HepG2 (cell line): Measurements from ENCODE around the gene NEK5. TPM values are rescaled to one million over a fixed set of nuclear protein-coding genes. Genes with fewer than 3 reads are reported as not detected.
A peak's percentile ranks its signal among the peaks of the same experiment; 100 is the strongest.

Experiments
- AGO2 ChIP-seq: fragments of 200-400 bp; formaldehyde crosslinking; optimal IDR thresholded peaks from 2 replicates; pipeline ENCODE3; 2017; ENCODE audit warnings: mild to moderate bottlenecking, low read depth, low read length, moderate library complexity
- ELF1 ChIP-seq: sonication (generic); formaldehyde crosslinking; IDR thresholded peaks from 2 replicates; pipeline ENCODE4 v1.4.0; 2020; ENCODE audit warnings: missing genetic modification reagents
- KLF11 ChIP-seq: IDR thresholded peaks from 2 replicates; pipeline ENCODE4 v1.6.1; 2016; ENCODE audit warnings: missing compliant biosample characterization
- KLF16 ChIP-seq, 2 experiments: sonication (generic) in 1 of 2; formaldehyde crosslinking in 1 of 2; IDR thresholded peaks; 2 replicates each; pipeline versions ENCODE4 v1.6.1 to v1.8.0; 2016 to 2023; ENCODE audit warnings: missing genetic modification reagents in 2 of 2, missing compliant biosample characterization in 1 of 2
- NR2F2 ChIP-seq: IDR thresholded peaks from 2 replicates; pipeline ENCODE4 v1.6.1; 2012; ENCODE audit warnings: low read depth, inconsistent platforms, borderline replicate concordance
- PHF8 ChIP-seq: sonication (generic); formaldehyde crosslinking; IDR thresholded peaks from 2 replicates; pipeline ENCODE4 v1.5.0; 2020; ENCODE audit warnings: missing genetic modification reagents
- POGZ ChIP-seq: sonication (generic); formaldehyde crosslinking; IDR thresholded peaks from 2 replicates; pipeline ENCODE4 v1.4.0; 2020; ENCODE audit warnings: mild to moderate bottlenecking, missing genetic modification reagents
- REXO4 ChIP-seq: sonication (generic); formaldehyde crosslinking; IDR thresholded peaks from 2 replicates; pipeline ENCODE4 v1.8.0; 2022; ENCODE audit warnings: missing genetic modification reagents, mild to moderate bottlenecking, borderline replicate concordance
- SRF ChIP-seq: IDR thresholded peaks from 2 replicates; pipeline ENCODE4 v1.6.1; 2011; ENCODE audit warnings: mild to moderate bottlenecking, low read depth, low read length, moderate library complexity
- TFAP4 ChIP-seq: sonication (generic); IDR thresholded peaks from 2 replicates; pipeline ENCODE4 v1.6.1; 2016; ENCODE audit warnings: low read depth, borderline replicate concordance
- TSC22D2 ChIP-seq: sonication (generic); formaldehyde crosslinking; IDR thresholded peaks from 2 replicates; pipeline ENCODE4 v1.5.1; 2020; ENCODE audit warnings: missing genetic modification reagents, mild to moderate bottlenecking, borderline replicate concordance
- ZBTB38 ChIP-seq: sonication (generic); formaldehyde crosslinking; IDR thresholded peaks from 2 replicates; pipeline ENCODE4 v1.5.1; 2020; ENCODE audit warnings: mild to moderate bottlenecking, missing genetic modification reagents
- ZNF230 ChIP-seq: sonication (generic); formaldehyde crosslinking; IDR thresholded peaks from 2 replicates; pipeline ENCODE4 v1.4.0; 2020; ENCODE audit warnings: mild to moderate bottlenecking, missing genetic modification reagents
- ZNF317 ChIP-seq: sonication (generic); formaldehyde crosslinking; IDR thresholded peaks from 2 replicates; pipeline ENCODE4 v1.5.0; 2020; ENCODE audit warnings: mild to moderate bottlenecking, missing genetic modification reagents
- ZNF33B ChIP-seq: sonication (generic); formaldehyde crosslinking; IDR thresholded peaks from 2 replicates; pipeline ENCODE4 v1.5.1; 2020; ENCODE audit warnings: mild to moderate bottlenecking, missing genetic modification reagents
- ZNF543 ChIP-seq: sonication (generic); formaldehyde crosslinking; IDR thresholded peaks from 2 replicates; pipeline ENCODE4 v1.4.0; 2020; ENCODE audit warnings: mild to moderate bottlenecking, missing genetic modification reagents
- ZNF556 ChIP-seq: sonication (generic); formaldehyde crosslinking; IDR thresholded peaks from 2 replicates; pipeline ENCODE4 v1.4.0; 2020; ENCODE audit warnings: mild to moderate bottlenecking, missing genetic modification reagents, borderline replicate concordance
- ZNF574 ChIP-seq: sonication (generic); formaldehyde crosslinking; IDR thresholded peaks from 2 replicates; pipeline ENCODE4 v1.4.0; 2020; ENCODE audit warnings: missing genetic modification reagents
- ZNF619 ChIP-seq: sonication (generic); formaldehyde crosslinking; IDR thresholded peaks from 2 replicates; pipeline ENCODE4 v1.4.0; 2020; ENCODE audit warnings: mild to moderate bottlenecking, missing genetic modification reagents
- polyA plus RNA-seq, 8 experiments: library from polyadenylated mRNA; depleted of rRNA in 3 of 8; stranded (reverse) in 7 of 8; unstranded in 1 of 8; fragments of >200 nt; fragmentation: Illumina TruSeq in 4 of 8; extraction: Trizol in 4 of 8; gene quantifications; 2 replicates each; pipeline versions ENCODE4 v1.2.1 to v1.2.3, GENCODE V29; 2011 to 2016; ENCODE audit warnings: low read depth in 4 of 8, missing spikeins in 1 of 8, mixed read lengths in 1 of 8; ENCODE audit not compliant: insufficient read depth in 1 of 8
- total RNA-seq, 5 experiments: library from RNA; depleted of rRNA; stranded (reverse); fragments of >200 nt; fragmentation: Illumina TruSeq; extraction: Trizol; gene quantifications; 2 replicates each; pipeline ENCODE4 v1.2.3, GENCODE V29; 2016; ENCODE audit warnings: low read depth in 1 of 5
- TF ChIP-seq, protein P1 (sequence below): sonication (generic); formaldehyde crosslinking; IDR thresholded peaks from 2 replicates; pipeline ENCODE4 v1.9.0; 2022; ENCODE audit warnings: missing genetic modification reagents, mild to moderate bottlenecking, borderline replicate concordance
- TF ChIP-seq, protein P2 (sequence below): sonication (generic); formaldehyde crosslinking; IDR thresholded peaks from 2 replicates; pipeline ENCODE4 v1.9.0; 2022; ENCODE audit warnings: low read depth, missing genetic modification reagents

The NEK5 gene
- total and polyA plus RNA-seq, 2 of the 13 experiments (the other 11 are each of a cell fraction or from before 2014, with no cell fraction given): 0.12 to 0.22 TPM

GRCh38 chr13:52128714-52129700 is at the start of gene NEK5 (continued):
- TF ChIP-seq SRF (no peak), TFAP4 (no peak), ZNF619 (peak; percentile 56; the same call in 1 of the 2 replicates), PHF8 (peak; percentile 52), KLF11 (peak; percentile 33; the same call in 1 of the 2 replicates), ZNF317 (CRISPR knock-in tag) (no peak), ZNF543 (no peak), ZNF556 (CRISPR knock-in tag) (0 out of 2 replicates have a peak, but pooled peaks have one; percentile 54), POGZ (CRISPR knock-in tag) (peak; percentile 63; the same call in 1 of the 2 replicates), REXO4 (no peak), NR2F2 (no peak), AGO2 (peak; percentile 85), ZNF33B (CRISPR knock-in tag) (no peak), KLF16 (CRISPR knock-in tag; IDR thresholded peaks at IDR 0.05) (peak in 1 of 2 experiments; percentile 76; a peak in 1 of 4 replicates), ZBTB38 (CRISPR knock-in tag) (peak; percentile 44; the same call in 1 of the 2 replicates), TSC22D2 (CRISPR knock-in tag) (peak; percentile 15; the same call in 1 of the 2 replicates), ZNF230 (CRISPR knock-in tag) (peak; percentile 52; the same call in 1 of the 2 replicates), ZNF574 (peak; percentile 46; the same call in 1 of the 2 replicates), ELF1 (CRISPR knock-in tag) (peak; percentile 53; the same call in 1 of the 2 replicates)
- TF ChIP-seq, protein P1, sequence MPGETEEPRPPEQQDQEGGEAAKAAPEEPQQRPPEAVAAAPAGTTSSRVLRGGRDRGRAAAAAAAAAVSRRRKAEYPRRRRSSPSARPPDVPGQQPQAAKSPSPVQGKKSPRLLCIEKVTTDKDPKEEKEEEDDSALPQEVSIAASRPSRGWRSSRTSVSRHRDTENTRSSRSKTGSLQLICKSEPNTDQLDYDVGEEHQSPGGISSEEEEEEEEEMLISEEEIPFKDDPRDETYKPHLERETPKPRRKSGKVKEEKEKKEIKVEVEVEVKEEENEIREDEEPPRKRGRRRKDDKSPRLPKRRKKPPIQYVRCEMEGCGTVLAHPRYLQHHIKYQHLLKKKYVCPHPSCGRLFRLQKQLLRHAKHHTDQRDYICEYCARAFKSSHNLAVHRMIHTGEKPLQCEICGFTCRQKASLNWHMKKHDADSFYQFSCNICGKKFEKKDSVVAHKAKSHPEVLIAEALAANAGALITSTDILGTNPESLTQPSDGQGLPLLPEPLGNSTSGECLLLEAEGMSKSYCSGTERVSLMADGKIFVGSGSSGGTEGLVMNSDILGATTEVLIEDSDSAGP (CRISPR knock-in tag): peak; percentile 69; the same call in 1 of the 2 replicates
- TF ChIP-seq, protein P2, sequence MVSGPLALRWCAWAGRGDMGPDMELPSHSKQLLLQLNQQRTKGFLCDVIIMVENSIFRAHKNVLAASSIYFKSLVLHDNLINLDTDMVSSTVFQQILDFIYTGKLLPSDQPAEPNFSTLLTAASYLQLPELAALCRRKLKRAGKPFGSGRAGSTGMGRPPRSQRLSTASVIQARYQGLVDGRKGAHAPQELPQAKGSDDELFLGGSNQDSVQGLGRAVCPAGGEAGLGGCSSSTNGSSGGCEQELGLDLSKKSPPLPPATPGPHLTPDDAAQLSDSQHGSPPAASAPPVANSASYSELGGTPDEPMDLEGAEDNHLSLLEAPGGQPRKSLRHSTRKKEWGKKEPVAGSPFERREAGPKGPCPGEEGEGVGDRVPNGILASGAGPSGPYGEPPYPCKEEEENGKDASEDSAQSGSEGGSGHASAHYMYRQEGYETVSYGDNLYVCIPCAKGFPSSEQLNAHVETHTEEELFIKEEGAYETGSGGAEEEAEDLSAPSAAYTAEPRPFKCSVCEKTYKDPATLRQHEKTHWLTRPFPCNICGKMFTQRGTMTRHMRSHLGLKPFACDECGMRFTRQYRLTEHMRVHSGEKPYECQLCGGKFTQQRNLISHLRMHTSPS (CRISPR knock-in tag): peak; percentile 28; the same call in 1 of the 2 replicates
